ENCODE results near the gene C6orf132.

DNA sequence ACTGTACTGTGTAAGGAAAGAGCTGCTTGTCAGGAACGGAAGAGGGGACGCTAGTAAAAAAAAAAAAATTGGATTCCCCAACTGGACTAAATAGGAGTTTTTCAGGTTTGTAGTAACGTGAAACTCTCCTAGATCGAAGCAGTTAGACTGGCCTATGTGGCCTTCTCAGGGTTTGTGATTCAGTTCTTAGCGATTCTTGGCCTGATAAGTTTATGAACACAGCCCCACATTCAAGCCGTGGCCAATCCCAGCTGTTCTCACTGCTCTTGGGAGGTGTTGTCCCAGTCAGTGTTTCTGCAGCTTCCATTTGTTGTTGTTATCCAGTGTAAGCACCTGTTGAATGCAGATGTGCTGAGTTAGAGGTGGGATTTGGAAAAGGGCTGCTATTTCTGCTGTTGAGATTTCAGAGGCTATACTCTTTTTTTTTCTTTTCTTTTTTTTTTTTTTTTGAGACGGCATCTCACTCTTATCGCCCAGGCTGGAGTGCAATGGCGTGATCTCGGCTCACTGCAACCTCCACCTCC, 62.4 kb downstream of the C6orf132 start:
- no peak for TF ChIP-seq RERE (CRISPR knock-in tag; IDR thresholded peaks at IDR 0.05; ENCODE audit: borderline replicate concordance)
- TF ChIP-seq ZNF124 (CRISPR knock-in tag; IDR thresholded peaks at IDR 0.05), result no peak

All from K562 (cell line).